ENCODE data around the gene IFNA7. TPM values are rescaled to one million over a fixed set of nuclear protein-coding genes. Genes with fewer than 3 reads are reported as not detected.
A peak's percentile ranks its signal among the peaks of the same experiment; 100 is the strongest.
"Not testable (repeated sequence)": the region's sequence is repeated elsewhere in the genome, so short reads cannot be mapped to it uniquely, and the experiment has no call there.

IFNA7 gene
- total RNA-seq, 5 donors from 2014 or later (not counting 1 experiment from before 2014, with no cell fraction given): not detected

- peak; percentile 67 to 88 (median 76) for ATAC-seq (replicated peaks in 1 of 4)
- 0% methylated on average over 1 of the region's 8 CpGs for WGBS (ENCODE audit: insufficient coverage)
- not testable (repeated sequence) for H3K27me3 ChIP-seq (replicated peaks in 1 of 2; ENCODE audit: control insufficient read depth in 2 of 2, extremely low read depth in 1 of 2, insufficient read depth in 2 of 2, low read length in 1 of 2); H3K9me3 ChIP-seq; H3K4me1 ChIP-seq (ENCODE audit: control insufficient read depth in 1 of 2, extremely low read depth in 1 of 2, insufficient read depth in 2 of 2, low read length in 2 of 2); H3K27me3 Mint-ChIP-seq; H3K4me3 ChIP-seq (ENCODE audit: control insufficient read depth in 1 of 2, extremely low read depth in 1 of 2, low read length in 1 of 2); H3K27ac ChIP-seq (ENCODE audit: low read length); H3K9me3 Mint-ChIP-seq; H3K36me3 ChIP-seq (ENCODE audit: control insufficient read depth in 2 of 2, extremely low read depth in 1 of 2, insufficient read depth in 1 of 2, low read length in 1 of 2); H3K36me3 Mint-ChIP-seq
- POLR2A ChIA-PET: interaction anchor here in 1 of 2 donors (0.6 kb wide), 1 partner anchor 1169 kb away, joined by 3 read pairs; no protein-coding TSS in a partner anchor
- DNase-seq: peak in 14 of 35 experiments; percentile 4 to 61 (median 14)
- H3K4me3 Mint-ChIP-seq: peak overlapping the region; percentile 25 to 63 (median 50)
- peaks cover 11 to 15% (median 11%) of the 10 kb centered on the region in 3 donors for H3K4me1 Mint-ChIP-seq
- H3K27ac Mint-ChIP-seq: peak overlapping the region; percentile 24 to 59
- CTCF ChIA-PET: interaction anchor here (0.6 to 1.8 kb wide), 17 partner anchors 13 to 863 kb away, joined by 3 to 7 read pairs (median 3); no protein-coding TSS in a partner anchor
These were observed 33.7 kb upstream of the IFNA7 start for GRCh38 chr9:21235468-21236359.

GRCh38 chr9:21234153-21234687, 32.2 kb upstream of the IFNA7 start:
- H3K4me1 Mint-ChIP-seq: peaks cover 11 to 15% (median 11%) of the 10 kb centered on the region in 3 donors
- POLR2A ChIA-PET: no interaction called here
- CTCF ChIA-PET: interaction anchor here in 1 of 2 donors (0.5 kb wide), 1 partner anchor 162 kb away, joined by 3 read pairs; no protein-coding TSS in a partner anchor
- H3K36me3 Mint-ChIP-seq: no peaks in the 10 kb centered on the region
- 90% methylated on average over 2 of the region's 4 CpGs for WGBS (ENCODE audit: insufficient coverage)
- Histone ChIP-seq H3K4me3 (ENCODE audit: control insufficient read depth in 1 of 2, extremely low read depth in 1 of 2, low read length in 1 of 2) (no peak overlapping the region), H3K27me3 (replicated peaks in 1 of 2; ENCODE audit: control insufficient read depth in 2 of 2, extremely low read depth in 1 of 2, insufficient read depth in 2 of 2, low read length in 1 of 2) (no peaks in the 10 kb centered on the region), H3K27ac (ENCODE audit: low read length) (no peak overlapping the region), H3K36me3 (ENCODE audit: control insufficient read depth in 2 of 2, extremely low read depth in 1 of 2, insufficient read depth in 1 of 2, low read length in 1 of 2) (no peaks in the 10 kb centered on the region), H3K9me3 (no peaks in the 10 kb centered on the region), H3K4me1 (ENCODE audit: control insufficient read depth in 1 of 2, extremely low read depth in 1 of 2, insufficient read depth in 2 of 2, low read length in 2 of 2) (peaks cover 0 to 6% of the 10 kb centered on the region in 2 experiments)
- no peak for ATAC-seq (replicated peaks in 1 of 4)
- no peak for DNase-seq
- H3K27me3 Mint-ChIP-seq: peaks cover 4% of the 10 kb centered on the region in 2 donors
- no peaks in the 10 kb centered on the region for H3K9me3 Mint-ChIP-seq
- no peak overlapping the region for H3K4me3 Mint-ChIP-seq
- no peak overlapping the region for H3K27ac Mint-ChIP-seq

- Mint-ChIP-seq H3K4me1 (peaks cover 11 to 15% (median 11%) of the 10 kb centered on the region in 3 donors), H3K36me3 (no peaks in the 10 kb centered on the region), H3K4me3 (no peak overlapping the region), H3K27me3 (peaks cover under 1 to 3% of the 10 kb centered on the region in 2 donors), H3K27ac (no peak overlapping the region), H3K9me3 (no peaks in the 10 kb centered on the region)
- no peak for ATAC-seq (replicated peaks in 1 of 4)
- Histone ChIP-seq H3K27me3 (replicated peaks in 1 of 2; ENCODE audit: control insufficient read depth in 2 of 2, extremely low read depth in 1 of 2, insufficient read depth in 2 of 2, low read length in 1 of 2) (no peaks in the 10 kb centered on the region), H3K27ac (ENCODE audit: low read length) (no peak overlapping the region), H3K4me3 (ENCODE audit: control insufficient read depth in 1 of 2, extremely low read depth in 1 of 2, low read length in 1 of 2) (no peak overlapping the region), H3K36me3 (ENCODE audit: control insufficient read depth in 2 of 2, extremely low read depth in 1 of 2, insufficient read depth in 1 of 2, low read length in 1 of 2) (no peaks in the 10 kb centered on the region), H3K4me1 (ENCODE audit: control insufficient read depth in 1 of 2, extremely low read depth in 1 of 2, insufficient read depth in 2 of 2, low read length in 2 of 2) (peaks cover 0 to 6% of the 10 kb centered on the region in 2 experiments), H3K9me3 (no peaks in the 10 kb centered on the region)
- 100% methylated on average over 2 of the region's 2 CpGs for WGBS (ENCODE audit: insufficient coverage)
- ChIA-PET CTCF (no interaction called here), POLR2A (no interaction called here)
- DNase-seq: no peak
These were observed 31.3 kb upstream of the IFNA7 start for GRCh38 chr9:21233258-21233657.

- Histone ChIP-seq H3K27ac (ENCODE audit: low read length) (no peak within 1 kb of the TSS), H3K4me1 (ENCODE audit: control insufficient read depth in 1 of 2, extremely low read depth in 1 of 2, insufficient read depth in 2 of 2, low read length in 2 of 2) (no peaks in the 10 kb centered on the region), H3K4me3 (ENCODE audit: control insufficient read depth in 1 of 2, extremely low read depth in 1 of 2, low read length in 1 of 2) (no peak within 1 kb of the TSS), H3K9me3 (no peaks in the 10 kb centered on the region), H3K27me3 (replicated peaks in 1 of 2; ENCODE audit: control insufficient read depth in 2 of 2, extremely low read depth in 1 of 2, insufficient read depth in 2 of 2, low read length in 1 of 2) (no peaks in the 10 kb centered on the region), H3K36me3 (ENCODE audit: control insufficient read depth in 2 of 2, extremely low read depth in 1 of 2, insufficient read depth in 1 of 2, low read length in 1 of 2) (no peaks in the 10 kb centered on the region)
- H3K27ac Mint-ChIP-seq: no peak within 1 kb of the TSS
- no peak within 1 kb of the TSS for H3K4me3 Mint-ChIP-seq
- no peak for DNase-seq
- ChIA-PET POLR2A (no interaction called here), CTCF (interaction anchor here in 1 of 2 donors (0.7 kb wide), 1 partner anchor 98 kb away, joined by 4 read pairs; no protein-coding TSS in a partner anchor)
- WGBS (ENCODE audit: insufficient coverage): no CpG with 5 or more reads among the region's 2 CpGs
- H3K36me3 Mint-ChIP-seq: no peaks in the 10 kb centered on the region
- H3K9me3 Mint-ChIP-seq: no peaks in the 10 kb centered on the region
- H3K27me3 Mint-ChIP-seq: peaks cover 0 to 8% of the 10 kb centered on the region in 2 donors
- H3K4me1 Mint-ChIP-seq: no peaks in the 10 kb centered on the region
- no peak for ATAC-seq (replicated peaks in 1 of 4)
These were observed 26.1 kb upstream of the IFNA7 start, which contains the start of gene IFNA17 for GRCh38 chr9:21228122-21228521. Gene IFNA17, minus strand, starts transcription at chr9:21228222. Its CDS starts 49 bp downstream, at chr9:21228173.

GRCh38 chr9:21217211-21217610, 15.2 kb upstream of the IFNA7 start, which contains the start of gene IFNA16:
Gene IFNA16, minus strand, starts transcription at chr9:21217311. Its CDS starts 6 bp downstream, at chr9:21217305.
- H3K4me1 Mint-ChIP-seq; H3K4me3 ChIP-seq (ENCODE audit: control insufficient read depth in 1 of 2, extremely low read depth in 1 of 2, low read length in 1 of 2); H3K4me3 Mint-ChIP-seq; H3K27ac Mint-ChIP-seq; H3K27ac ChIP-seq (ENCODE audit: low read length); H3K4me1 ChIP-seq (ENCODE audit: control insufficient read depth in 1 of 2, extremely low read depth in 1 of 2, insufficient read depth in 2 of 2, low read length in 2 of 2); POLR2A ChIA-PET; DNase-seq; H3K36me3 Mint-ChIP-seq; H3K9me3 Mint-ChIP-seq; ATAC-seq (replicated peaks in 1 of 4); H3K27me3 ChIP-seq (replicated peaks in 1 of 2; ENCODE audit: control insufficient read depth in 2 of 2, extremely low read depth in 1 of 2, insufficient read depth in 2 of 2, low read length in 1 of 2); H3K36me3 ChIP-seq (ENCODE audit: control insufficient read depth in 2 of 2, extremely low read depth in 1 of 2, insufficient read depth in 1 of 2, low read length in 1 of 2); H3K9me3 ChIP-seq: not testable (repeated sequence)
- H3K27me3 Mint-ChIP-seq: peaks cover 22 to 31% of the 10 kb centered on the region in 2 donors
- CTCF ChIA-PET: interaction anchor here in 1 of 2 donors (0.9 kb wide), 1 partner anchor 22 kb away, joined by 3 read pairs; no protein-coding TSS in a partner anchor
- no CpG with 5 or more reads among the region's 1 CpG for WGBS (ENCODE audit: insufficient coverage)

Measured in T-cell (primary cell).